GM12801 (cell line): ENCODE data around the gene TGM6.

ENCODE experiments used
- CTCF ChIP-seq: IDR thresholded peaks from one replicate; pipeline ENCODE4 v1.5.1; 2011; ENCODE audit warnings: control low read depth; ENCODE audit not compliant: insufficient read length; ENCODE audit errors: extremely low read depth

The TGM6 gene

GRCh38 chr20:2337142-2337541 lies 43.6 kb upstream of the TGM6 start:
- no peak for TF ChIP-seq CTCF

DNA sequence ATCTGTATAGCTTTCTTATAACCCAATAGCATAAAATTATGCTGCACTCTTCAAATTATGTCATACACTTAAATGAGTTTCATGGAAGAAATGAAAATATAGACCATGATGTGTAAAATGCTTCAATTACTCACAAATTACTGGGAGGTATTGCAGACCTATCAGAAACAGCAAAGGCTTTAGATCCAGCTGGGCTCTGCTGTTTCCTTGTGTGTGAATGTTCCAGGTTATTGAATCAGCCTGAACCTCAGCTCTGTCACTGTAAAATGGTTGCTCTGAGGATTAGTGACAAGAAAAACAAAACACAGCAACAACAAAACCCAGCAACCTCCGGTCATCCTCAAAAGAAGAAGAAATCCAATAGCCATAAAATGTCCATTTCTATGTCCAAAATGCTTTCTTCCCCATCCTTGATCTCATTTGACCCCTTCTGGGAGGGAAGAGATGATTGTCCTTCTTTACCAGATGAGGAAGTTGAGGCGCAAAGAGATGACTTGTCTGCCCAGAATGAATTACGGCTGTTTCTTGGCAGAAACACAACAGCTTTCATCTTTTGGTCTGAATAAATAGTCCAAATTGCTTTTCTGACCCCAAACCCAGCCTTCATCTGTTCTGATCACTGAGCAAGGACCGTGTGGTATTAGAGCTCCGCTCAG lies 42.2 kb upstream of the TGM6 start:
- TF ChIP-seq CTCF, result no peak

GRCh38 chr20:2340136-2340535 lies 40.6 kb upstream of the TGM6 start:
- no peak for TF ChIP-seq CTCF

DNA sequence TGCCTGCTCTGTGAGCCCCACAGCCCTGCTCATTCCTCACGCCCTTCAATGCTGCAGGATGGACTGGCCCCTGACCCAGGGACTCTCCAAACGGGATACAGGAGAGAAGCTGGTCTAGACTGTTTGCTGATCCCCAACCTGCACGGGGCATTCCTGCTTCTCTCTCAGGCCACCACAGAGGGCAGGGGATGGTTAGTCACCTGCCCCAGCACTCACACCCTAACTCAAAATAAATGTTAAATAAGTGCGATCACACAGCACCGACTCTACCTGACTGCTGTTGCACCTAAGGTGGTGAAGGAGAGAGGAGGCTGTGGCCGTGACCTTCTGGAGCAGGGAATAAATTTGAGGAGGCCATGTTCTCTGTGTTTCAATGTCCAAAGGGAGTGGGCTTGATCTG lies 39.9 kb upstream of the TGM6 start:
- no peak for TF ChIP-seq CTCF

- TF ChIP-seq CTCF, result no peak
Measured at GRCh38 chr20:2341336-2341735, 39.4 kb upstream of the TGM6 start.

DNA sequence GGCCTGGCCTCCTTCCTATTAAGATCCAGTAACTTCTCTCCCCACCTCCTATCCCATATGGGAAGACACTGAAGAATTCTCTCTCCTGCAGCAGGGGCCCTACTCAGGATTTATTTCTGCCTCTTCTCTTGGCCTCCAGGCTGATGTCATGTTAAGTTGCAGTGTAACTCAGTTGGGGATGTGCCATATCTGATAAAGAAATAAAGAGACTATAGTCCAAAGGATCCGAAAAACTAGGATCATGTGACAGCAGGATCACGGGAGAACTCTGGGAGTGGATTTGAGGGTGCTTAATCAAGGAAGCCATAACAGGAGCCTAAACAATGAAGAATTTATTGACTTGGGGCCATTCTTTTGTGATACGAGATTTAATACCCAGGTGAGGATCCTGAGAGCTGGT lies 38.5 kb upstream of the TGM6 start:
- no peak for TF ChIP-seq CTCF

- no peak for TF ChIP-seq CTCF
Measured at GRCh38 chr20:2346188-2346587, 34.5 kb upstream of the TGM6 start.
